ENCODE measurements around the gene MIPEP.

Gene MIPEP

GRCh38 chr13:23686948-23687347 is 202.3 kb downstream of the MIPEP start:
- TF ChIP-seq CTCF (IDR thresholded peaks at IDR 0.05; ENCODE audit: low read depth, low read length), result no peak
- TF ChIP-seq EZH2phosphoT487 (IDR thresholded peaks at IDR 0.05; ENCODE audit: low read depth), result no peak
- Histone ChIP-seq H3K4me3 (ENCODE audit: low read length) (no peak overlapping the region), H3K9ac (ENCODE audit: low read length) (no peak overlapping the region), H4K20me1 (ENCODE audit: insufficient read depth, low read length) (no peaks in the 10 kb centered on the region), H2AFZ (ENCODE audit: low read depth, low read length) (no peak overlapping the region), H3K4me1 (ENCODE audit: low read length) (no peaks in the 10 kb centered on the region), H3K36me3 (replicated peaks; ENCODE audit: low read depth, low read length) (no peaks in the 10 kb centered on the region), H3K4me2 (ENCODE audit: low read length) (no peak overlapping the region), H3K79me2 (ENCODE audit: low read length) (no peaks in the 10 kb centered on the region), H3K9me3 (ENCODE audit: insufficient read depth, low read length) (peaks cover 15% of the 10 kb centered on the region), H3K27ac (ENCODE audit: low read length) (no peak overlapping the region), H3K27me3 (ENCODE audit: low read depth, low read length) (peaks cover 10% of the 10 kb centered on the region; the same call in 1 of the 2 replicates)

GRCh38 chr13:23685416-23685815 is 203.8 kb downstream of the MIPEP start:
- Histone ChIP-seq H3K9ac (ENCODE audit: low read length) (no peak overlapping the region), H3K4me2 (ENCODE audit: low read length) (no peak overlapping the region), H3K9me3 (ENCODE audit: insufficient read depth, low read length) (peaks cover 15% of the 10 kb centered on the region), H2AFZ (ENCODE audit: low read depth, low read length) (no peak overlapping the region), H3K4me1 (ENCODE audit: low read length) (no peaks in the 10 kb centered on the region), H3K79me2 (ENCODE audit: low read length) (no peaks in the 10 kb centered on the region), H3K36me3 (replicated peaks; ENCODE audit: low read depth, low read length) (no peaks in the 10 kb centered on the region), H4K20me1 (ENCODE audit: insufficient read depth, low read length) (no peaks in the 10 kb centered on the region), H3K27ac (ENCODE audit: low read length) (no peak overlapping the region), H3K27me3 (ENCODE audit: low read depth, low read length) (peaks cover 10% of the 10 kb centered on the region; the same call in 1 of the 2 replicates), H3K4me3 (ENCODE audit: low read length) (no peak overlapping the region)
- TF ChIP-seq EZH2phosphoT487 (IDR thresholded peaks at IDR 0.05; ENCODE audit: low read depth), result no peak
- TF ChIP-seq CTCF (IDR thresholded peaks at IDR 0.05; ENCODE audit: low read depth, low read length), result no peak

- peaks cover 15% of the 10 kb centered on the region for H3K9me3 ChIP-seq (ENCODE audit: insufficient read depth, low read length)
- H3K4me3 ChIP-seq (ENCODE audit: low read length), result no peak overlapping the region
- H3K79me2 ChIP-seq (ENCODE audit: low read length), result no peaks in the 10 kb centered on the region
- no peak overlapping the region for H3K27ac ChIP-seq (ENCODE audit: low read length)
- peaks cover 10% of the 10 kb centered on the region; the same call in 1 of the 2 replicates for H3K27me3 ChIP-seq (ENCODE audit: low read depth, low read length)
- H3K9ac ChIP-seq (ENCODE audit: low read length), result no peak overlapping the region
- no peak overlapping the region for H3K4me2 ChIP-seq (ENCODE audit: low read length)
- no peak overlapping the region for H2AFZ ChIP-seq (ENCODE audit: low read depth, low read length)
- TF ChIP-seq CTCF (IDR thresholded peaks at IDR 0.05; ENCODE audit: low read depth, low read length) (no peak), EZH2phosphoT487 (IDR thresholded peaks at IDR 0.05; ENCODE audit: low read depth) (no peak)
- H3K36me3 ChIP-seq (replicated peaks; ENCODE audit: low read depth, low read length), result no peaks in the 10 kb centered on the region
- no peaks in the 10 kb centered on the region for H3K4me1 ChIP-seq (ENCODE audit: low read length)
- H4K20me1 ChIP-seq (ENCODE audit: insufficient read depth, low read length), result no peaks in the 10 kb centered on the region
Observed at GRCh38 chr13:23684647-23685046, 204.6 kb downstream of the MIPEP start.

- Histone ChIP-seq H3K9ac (ENCODE audit: low read length) (no peak overlapping the region), H3K4me2 (ENCODE audit: low read length) (no peak overlapping the region), H3K79me2 (ENCODE audit: low read length) (no peaks in the 10 kb centered on the region), H3K4me1 (ENCODE audit: low read length) (no peaks in the 10 kb centered on the region), H3K4me3 (ENCODE audit: low read length) (no peak overlapping the region), H2AFZ (ENCODE audit: low read depth, low read length) (no peak overlapping the region), H3K9me3 (ENCODE audit: insufficient read depth, low read length) (peaks cover 15% of the 10 kb centered on the region), H4K20me1 (ENCODE audit: insufficient read depth, low read length) (no peaks in the 10 kb centered on the region), H3K27ac (ENCODE audit: low read length) (no peak overlapping the region), H3K36me3 (replicated peaks; ENCODE audit: low read depth, low read length) (no peaks in the 10 kb centered on the region), H3K27me3 (ENCODE audit: low read depth, low read length) (peaks cover 10% of the 10 kb centered on the region; the same call in 1 of the 2 replicates)
- no peak for TF ChIP-seq CTCF (IDR thresholded peaks at IDR 0.05; ENCODE audit: low read depth, low read length)
- no peak for TF ChIP-seq EZH2phosphoT487 (IDR thresholded peaks at IDR 0.05; ENCODE audit: low read depth)
Observed at GRCh38 chr13:23683084-23683483, 206.1 kb downstream of the MIPEP start.
